MCF 10A (cell line): ENCODE data around the gene ROBO2. TPM values are rescaled to one million over a fixed set of nuclear protein-coding genes. Genes with fewer than 3 reads are reported as not detected.

Source experiments
- BruUV-seq: library from RNA; stranded (reverse); fragments of 400-500 nt; replicated peaks from 2 replicates; lab custom pipeline; 2021; lab: Mats Ljungman, UMichigan
- CTCF ChIA-PET: fragments of 300-600 bp; sonication (Branson Sonifier 250); formaldehyde crosslinking; extraction: SDS; loops from one replicate; lab custom pipeline; 2021; ENCODE audit warnings: antibody characterized with exemption, inconsistent platforms; lab: Yijun Ruan, JAX
- POLR2A ChIA-PET: fragments of 300-600, 350-650 bp; sonication (Branson Sonifier 250); formaldehyde crosslinking; extraction: SDS; loops from one replicate; lab custom pipeline; 2020; ENCODE audit warnings: antibody characterized with exemption, inconsistent platforms; lab: Yijun Ruan, JAX
- DNase-seq: peaks from one replicate; pipeline ENCODE4 v3.0.0-alpha.2; 2018; ENCODE audit not compliant: unreplicated experiment
- H3K27ac Mint-ChIP-seq: one replicate; pipeline ENCODE4 v1.8.0; 2022; ENCODE audit warnings: mild to moderate bottlenecking, low read depth, mixed read lengths; ENCODE audit not compliant: unreplicated experiment
- H3K27me3 Mint-ChIP-seq: one replicate; pipeline ENCODE4 v1.8.0; 2022; ENCODE audit warnings: mixed read lengths; ENCODE audit not compliant: insufficient read depth, unreplicated experiment
- H3K36me3 Mint-ChIP-seq: one replicate; pipeline ENCODE4 v1.8.0; 2022; ENCODE audit warnings: mild to moderate bottlenecking, moderate library complexity, mixed read lengths; ENCODE audit not compliant: insufficient read depth, unreplicated experiment
- H3K4me1 Mint-ChIP-seq: one replicate; pipeline ENCODE4 v1.8.0; 2022; ENCODE audit warnings: mixed read lengths; ENCODE audit not compliant: insufficient read depth, unreplicated experiment
- H3K4me3 Mint-ChIP-seq: one replicate; pipeline ENCODE4 v1.8.0; 2022; ENCODE audit warnings: mild to moderate bottlenecking, moderate library complexity, mixed read lengths; ENCODE audit not compliant: unreplicated experiment
- H3K9me3 Mint-ChIP-seq: one replicate; pipeline ENCODE4 v1.8.0; 2022; ENCODE audit warnings: mixed read lengths; ENCODE audit not compliant: unreplicated experiment
- CTCF ChIP-seq: fragments of 200-600 bp; IDR thresholded peaks from one replicate; pipeline ENCODE4 v1.8.0; 2022; ENCODE audit warnings: antibody characterized with exemption, mild to moderate bottlenecking; ENCODE audit not compliant: unreplicated experiment
- intact Hi-C: fragments of 100-400 bp; cut with micrococcal nuclease; formaldehyde crosslinking; loops from 2 replicates; pipeline ENCODE4 v1.14.1; 2022
- total RNA-seq: library from RNA; stranded (reverse); gene quantifications from 2 replicates; pipeline ENCODE4 v1.2.3, GENCODE V29; 2022

Gene ROBO2
- total RNA-seq, 1 experiment from 2014 or later: not detected

- Mint-ChIP-seq H3K9me3 (no peaks in the 10 kb centered on the region), H3K27ac (no peak overlapping the region), H3K4me1 (no peaks in the 10 kb centered on the region), H3K27me3 (no peaks in the 10 kb centered on the region), H3K4me3 (no peak overlapping the region), H3K36me3 (no peaks in the 10 kb centered on the region)
- intact Hi-C loops: no loop called here
- DNase-seq: no peak
- no peak for TF ChIP-seq CTCF
- CTCF ChIA-PET: interaction anchor here (0.5 to 1.3 kb wide), 3 partner anchors 12 to 755 kb away, joined by 3 read pairs; no protein-coding TSS in a partner anchor
- POLR2A ChIA-PET: no interaction called here
- BruUV-seq: no TSS peak
Observed at GRCh38 chr3:77601823-77602415, 562.0 kb downstream of the ROBO2 start.

GRCh38 chr3:77602722-77603121 lies 562.8 kb downstream of the ROBO2 start:
- Mint-ChIP-seq H3K4me1 (no peaks in the 10 kb centered on the region), H3K9me3 (no peaks in the 10 kb centered on the region), H3K27me3 (no peaks in the 10 kb centered on the region), H3K4me3 (no peak overlapping the region), H3K27ac (no peak overlapping the region), H3K36me3 (no peaks in the 10 kb centered on the region)
- no TSS peak for BruUV-seq
- intact Hi-C loops: no loop called here
- no peak for DNase-seq
- ChIA-PET CTCF (no interaction called here), POLR2A (no interaction called here)
- no peak for TF ChIP-seq CTCF

GRCh38 chr3:77605308-77605707 lies 565.4 kb downstream of the ROBO2 start:
- intact Hi-C loops: no loop called here
- Mint-ChIP-seq H3K9me3 (no peaks in the 10 kb centered on the region), H3K4me1 (no peaks in the 10 kb centered on the region), H3K4me3 (no peak overlapping the region), H3K27ac (no peak overlapping the region), H3K36me3 (no peaks in the 10 kb centered on the region), H3K27me3 (no peaks in the 10 kb centered on the region)
- ChIA-PET POLR2A (no interaction called here), CTCF (no interaction called here)
- DNase-seq: peak; percentile 1
- no TSS peak for BruUV-seq
- no peak for TF ChIP-seq CTCF

GRCh38 chr3:77605865-77606264 lies 566.0 kb downstream of the ROBO2 start:
- H3K4me3 Mint-ChIP-seq: no peak overlapping the region
- BruUV-seq: no TSS peak
- H3K27me3 Mint-ChIP-seq: no peaks in the 10 kb centered on the region

More at GRCh38 chr3:77605865-77606264, 566.0 kb downstream of the ROBO2 start:
- Mint-ChIP-seq H3K27ac (no peak overlapping the region), H3K36me3 (no peaks in the 10 kb centered on the region), H3K9me3 (no peaks in the 10 kb centered on the region), H3K4me1 (no peaks in the 10 kb centered on the region)
- TF ChIP-seq CTCF: no peak
- intact Hi-C loops: no loop called here
- CTCF ChIA-PET: no interaction called here
- DNase-seq: no peak
- POLR2A ChIA-PET: no interaction called here
